Hematopoietic multipotent progenitor cell (in vitro differentiated cells): ENCODE data around the gene NPIPA1. TPM values are rescaled to one million over a fixed set of nuclear protein-coding genes. Genes with fewer than 3 reads are reported as not detected.
"Not testable (repeated sequence)": the region's sequence is repeated elsewhere in the genome, so short reads cannot be mapped to it uniquely, and the experiment has no call there.

ENCODE experiments used
- DNase-seq, 3 donors: peaks; one replicate each; pipeline ENCODE4 v3.0.0-alpha.2; 2011 to 2015; ENCODE audit warnings: low read depth in 2 of 3, low spot score in 2 of 3
- total RNA-seq: library from RNA; depleted of rRNA; stranded (reverse); fragments of >200 nt; gene quantifications from one replicate; pipeline ENCODE4 v1.2.3, GENCODE V29; 2012

Gene NPIPA1
- total RNA-seq: 48.5 TPM

- not testable (repeated sequence) for DNase-seq
Measured at GRCh38 chr16:14937143-14937542, at the start of gene NPIPA1. TSS of gene NPIPA1 (plus strand) at chr16:14937443. CDS start at chr16:14937443, 0 bp downstream.

- DNase-seq: not testable (repeated sequence)
Measured at GRCh38 chr16:14892111-14892510, 45.1 kb upstream of the NPIPA1 start.

GRCh38 chr16:14895382-14895781 is 41.9 kb upstream of the NPIPA1 start:
- not testable (repeated sequence) for DNase-seq

- DNase-seq: not testable (repeated sequence)
Measured at GRCh38 chr16:14896023-14896422, 41.2 kb upstream of the NPIPA1 start.

- not testable (repeated sequence) for DNase-seq
Measured at GRCh38 chr16:14897006-14897664, 40.1 kb upstream of the NPIPA1 start.

- not testable (repeated sequence) for DNase-seq
Measured at GRCh38 chr16:14898162-14898561, 39.1 kb upstream of the NPIPA1 start.

- not testable (repeated sequence) for DNase-seq
Measured at GRCh38 chr16:14903191-14903957, 33.9 kb upstream of the NPIPA1 start.

- not testable (repeated sequence) for DNase-seq
Measured at GRCh38 chr16:14909744-14910143, 27.5 kb upstream of the NPIPA1 start.

GRCh38 chr16:14910833-14911629 is 26.2 kb upstream of the NPIPA1 start:
- DNase-seq: not testable (repeated sequence)

- DNase-seq: not testable (repeated sequence)
Measured at GRCh38 chr16:14911954-14912353, 25.3 kb upstream of the NPIPA1 start.

- not testable (repeated sequence) for DNase-seq
Measured at GRCh38 chr16:14912588-14912987, 24.7 kb upstream of the NPIPA1 start.

GRCh38 chr16:14918504-14918903 is 18.7 kb upstream of the NPIPA1 start:
- DNase-seq: not testable (repeated sequence)

GRCh38 chr16:14919837-14920600 is 17.2 kb upstream of the NPIPA1 start:
- DNase-seq: not testable (repeated sequence)

GRCh38 chr16:14922285-14922684 is 15.0 kb upstream of the NPIPA1 start:
- DNase-seq: not testable (repeated sequence)

- DNase-seq: not testable (repeated sequence)
Measured at GRCh38 chr16:14922968-14923367, 14.3 kb upstream of the NPIPA1 start.

- DNase-seq: not testable (repeated sequence)
Measured at GRCh38 chr16:14923394-14924088, 13.7 kb upstream of the NPIPA1 start.

GRCh38 chr16:14924359-14924758 is 12.9 kb upstream of the NPIPA1 start:
- DNase-seq: not testable (repeated sequence)

- DNase-seq: not testable (repeated sequence)
Measured at GRCh38 chr16:14924982-14925381, 12.3 kb upstream of the NPIPA1 start.

GRCh38 chr16:14928064-14928714 is 9.1 kb upstream of the NPIPA1 start:
- DNase-seq: not testable (repeated sequence)
